ENCODE results near the gene C2CD3.

GRCh38 chr11:74097686-74098237 lies 73.0 kb downstream of the C2CD3 start:
- TF ChIP-seq EZH2 (IDR thresholded peaks at IDR 0.05; ENCODE audit: insufficient read depth, poor library complexity, severe bottlenecking) (no peak), EZH2phosphoT487 (IDR thresholded peaks at IDR 0.05; ENCODE audit: insufficient read depth, low read depth) (no peak)
